ENCODE results near the gene PGAP6. TPM values are rescaled to one million over a fixed set of nuclear protein-coding genes. Genes with fewer than 3 reads are reported as not detected.

The PGAP6 gene
- total and polyA plus RNA-seq, 9 of the 15 experiments (the other 6 are each of a cell fraction or from before 2014, with no cell fraction given), result 0.45 to 50.2 (median 39.3) TPM

DNA sequence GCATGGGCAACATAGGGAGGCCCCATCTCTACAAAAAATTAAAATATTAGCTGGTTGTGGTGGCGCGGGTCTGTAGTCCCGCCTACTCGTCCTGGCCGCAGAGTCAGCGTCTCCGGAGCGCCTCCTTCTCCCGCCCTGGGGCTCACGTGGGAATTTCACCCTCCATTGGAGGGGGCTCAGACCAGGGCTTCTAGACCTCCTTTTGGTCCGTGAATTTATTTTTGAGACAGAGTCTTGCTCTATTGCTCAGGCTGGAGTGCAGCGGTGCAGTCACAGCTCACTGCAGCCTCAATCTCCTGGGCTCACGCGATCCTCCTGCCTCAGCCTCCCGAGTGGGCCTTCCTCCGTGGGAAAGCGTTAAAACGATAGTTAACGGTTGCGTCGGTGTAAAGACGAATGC, 14.8 kb upstream of the PGAP6 start (continued):
- TF ChIP-seq POLR2G (IDR thresholded peaks at IDR 0.05; ENCODE audit: low read depth, low read length) (no peak), GATAD2A (IDR thresholded peaks at IDR 0.05) (peak; percentile 72; the same call in 1 of the 2 replicates), SNIP1 (IDR thresholded peaks at IDR 0.05; ENCODE audit: low read depth) (no peak), EWSR1 (IDR thresholded peaks at IDR 0.05; ENCODE audit: borderline replicate concordance, low read depth, partially characterized antibody) (no peak), POLR2B (IDR thresholded peaks at IDR 0.05; ENCODE audit: low read depth, partially characterized antibody) (peak; percentile 29), MCM2 (IDR thresholded peaks at IDR 0.05; ENCODE audit: low read depth) (no peak), THRAP3 (IDR thresholded peaks at IDR 0.05; ENCODE audit: borderline replicate concordance) (no peak), ZNF778 (CRISPR knock-in tag; IDR thresholded peaks at IDR 0.05) (no peak), RBM25 (IDR thresholded peaks at IDR 0.05; ENCODE audit: low read depth, low read length, severe bottlenecking) (peak; percentile 37), ZNF584 (CRISPR knock-in tag; IDR thresholded peaks at IDR 0.05; ENCODE audit: low read depth) (no peak), ZFP36 (IDR thresholded peaks at IDR 0.05; ENCODE audit: low read depth, low read length, partially characterized antibody) (no peak), ZNF644 (tag; IDR thresholded peaks at IDR 0.05; ENCODE audit: low read depth) (no peak), PML (IDR thresholded peaks at IDR 0.05; ENCODE audit: low read length) (no peak), TBL1XR1 (IDR thresholded peaks at IDR 0.05; ENCODE audit: low read length in 2 of 2) (no peak), U2AF2 (optimal IDR thresholded peaks at IDR 0.05; ENCODE audit: low read depth, low read length) (no peak), DLX4 (CRISPR knock-in tag; IDR thresholded peaks at IDR 0.05) (no peak)
- TF ChIP-seq, protein P1, sequence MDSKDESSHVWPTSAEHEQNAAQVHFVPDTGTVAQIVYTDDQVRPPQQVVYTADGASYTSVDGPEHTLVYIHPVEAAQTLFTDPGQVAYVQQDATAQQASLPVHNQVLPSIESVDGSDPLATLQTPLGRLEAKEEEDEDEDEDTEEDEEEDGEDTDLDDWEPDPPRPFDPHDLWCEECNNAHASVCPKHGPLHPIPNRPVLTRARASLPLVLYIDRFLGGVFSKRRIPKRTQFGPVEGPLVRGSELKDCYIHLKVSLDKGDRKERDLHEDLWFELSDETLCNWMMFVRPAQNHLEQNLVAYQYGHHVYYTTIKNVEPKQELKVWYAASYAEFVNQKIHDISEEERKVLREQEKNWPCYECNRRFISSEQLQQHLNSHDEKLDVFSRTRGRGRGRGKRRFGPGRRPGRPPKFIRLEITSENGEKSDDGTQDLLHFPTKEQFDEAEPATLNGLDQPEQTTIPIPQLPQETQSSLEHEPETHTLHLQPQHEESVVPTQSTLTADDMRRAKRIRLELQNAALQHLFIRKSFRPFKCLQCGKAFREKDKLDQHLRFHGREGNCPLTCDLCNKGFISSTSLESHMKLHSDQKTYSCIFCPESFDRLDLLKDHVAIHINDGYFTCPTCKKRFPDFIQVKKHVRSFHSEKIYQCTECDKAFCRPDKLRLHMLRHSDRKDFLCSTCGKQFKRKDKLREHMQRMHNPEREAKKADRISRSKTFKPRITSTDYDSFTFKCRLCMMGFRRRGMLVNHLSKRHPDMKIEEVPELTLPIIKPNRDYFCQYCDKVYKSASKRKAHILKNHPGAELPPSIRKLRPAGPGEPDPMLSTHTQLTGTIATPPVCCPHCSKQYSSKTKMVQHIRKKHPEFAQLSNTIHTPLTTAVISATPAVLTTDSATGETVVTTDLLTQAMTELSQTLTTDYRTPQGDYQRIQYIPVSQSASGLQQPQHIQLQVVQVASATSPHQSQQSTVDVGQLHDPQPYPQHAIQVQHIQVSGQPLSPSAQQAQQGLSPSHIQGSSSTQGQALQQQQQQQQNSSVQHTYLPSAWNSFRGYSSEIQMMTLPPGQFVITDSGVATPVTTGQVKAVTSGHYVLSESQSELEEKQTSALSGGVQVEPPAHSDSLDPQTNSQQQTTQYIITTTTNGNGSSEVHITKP (IDR thresholded peaks at IDR 0.05; ENCODE audit: partially characterized antibody), result no peak
- TF ChIP-seq, protein P2, sequence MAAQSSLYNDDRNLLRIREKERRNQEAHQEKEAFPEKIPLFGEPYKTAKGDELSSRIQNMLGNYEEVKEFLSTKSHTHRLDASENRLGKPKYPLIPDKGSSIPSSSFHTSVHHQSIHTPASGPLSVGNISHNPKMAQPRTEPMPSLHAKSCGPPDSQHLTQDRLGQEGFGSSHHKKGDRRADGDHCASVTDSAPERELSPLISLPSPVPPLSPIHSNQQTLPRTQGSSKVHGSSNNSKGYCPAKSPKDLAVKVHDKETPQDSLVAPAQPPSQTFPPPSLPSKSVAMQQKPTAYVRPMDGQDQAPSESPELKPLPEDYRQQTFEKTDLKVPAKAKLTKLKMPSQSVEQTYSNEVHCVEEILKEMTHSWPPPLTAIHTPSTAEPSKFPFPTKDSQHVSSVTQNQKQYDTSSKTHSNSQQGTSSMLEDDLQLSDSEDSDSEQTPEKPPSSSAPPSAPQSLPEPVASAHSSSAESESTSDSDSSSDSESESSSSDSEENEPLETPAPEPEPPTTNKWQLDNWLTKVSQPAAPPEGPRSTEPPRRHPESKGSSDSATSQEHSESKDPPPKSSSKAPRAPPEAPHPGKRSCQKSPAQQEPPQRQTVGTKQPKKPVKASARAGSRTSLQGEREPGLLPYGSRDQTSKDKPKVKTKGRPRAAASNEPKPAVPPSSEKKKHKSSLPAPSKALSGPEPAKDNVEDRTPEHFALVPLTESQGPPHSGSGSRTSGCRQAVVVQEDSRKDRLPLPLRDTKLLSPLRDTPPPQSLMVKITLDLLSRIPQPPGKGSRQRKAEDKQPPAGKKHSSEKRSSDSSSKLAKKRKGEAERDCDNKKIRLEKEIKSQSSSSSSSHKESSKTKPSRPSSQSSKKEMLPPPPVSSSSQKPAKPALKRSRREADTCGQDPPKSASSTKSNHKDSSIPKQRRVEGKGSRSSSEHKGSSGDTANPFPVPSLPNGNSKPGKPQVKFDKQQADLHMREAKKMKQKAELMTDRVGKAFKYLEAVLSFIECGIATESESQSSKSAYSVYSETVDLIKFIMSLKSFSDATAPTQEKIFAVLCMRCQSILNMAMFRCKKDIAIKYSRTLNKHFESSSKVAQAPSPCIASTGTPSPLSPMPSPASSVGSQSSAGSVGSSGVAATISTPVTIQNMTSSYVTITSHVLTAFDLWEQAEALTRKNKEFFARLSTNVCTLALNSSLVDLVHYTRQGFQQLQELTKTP (IDR thresholded peaks at IDR 0.05; ENCODE audit: low read depth in 1 of 2, partially characterized antibody in 2 of 2), result no peak

Measured in K562 (cell line).